K562 (cell line): ENCODE results near the gene RNH1. TPM values are rescaled to one million over a fixed set of nuclear protein-coding genes. Genes with fewer than 3 reads are reported as not detected.
A peak's percentile ranks its signal among the peaks of the same experiment; 100 is the strongest.

ENCODE experiments used
- ARID1B ChIP-seq: fragments of 450-650 bp; IDR thresholded peaks from 2 replicates; pipeline ENCODE4 v1.6.1; 2016; ENCODE audit warnings: antibody characterized with exemption, mild to moderate bottlenecking, inconsistent platforms
- HNRNPUL1 ChIP-seq: fragments of 200-400 bp; formaldehyde crosslinking; IDR thresholded peaks from 2 replicates; pipeline ENCODE4 v1.6.1; 2017; ENCODE audit warnings: low read length
- HSF4 ChIP-seq: fragments of 250-450 bp; sonication (Bioruptor Pico); IDR thresholded peaks from 2 replicates; pipeline ENCODE4 v2.1.2; 2022; ENCODE audit warnings: mild to moderate bottlenecking, moderate library complexity, borderline replicate concordance
- RBM25 ChIP-seq: fragments of 200-400 bp; formaldehyde crosslinking; IDR thresholded peaks from 2 replicates; pipeline ENCODE4 v1.6.1; 2018; ENCODE audit warnings: low read length, low read depth, moderate library complexity; ENCODE audit not compliant: severe bottlenecking
- SPI1 ChIP-seq: IDR thresholded peaks from 2 replicates; pipeline ENCODE4 v1.6.1; 2011; ENCODE audit warnings: low read depth, low read length, control low read depth, borderline replicate concordance
- ZNF174 ChIP-seq: fragments of 250-450 bp; sonication (Bioruptor Pico); IDR thresholded peaks from 2 replicates; pipeline ENCODE4 v1.4.0; 2020; ENCODE audit warnings: mild to moderate bottlenecking
- ZNF766 ChIP-seq: fragments of 200-800 bp; sonication (Bioruptor generic); conservative IDR thresholded peaks from 2 replicates; pipeline ENCODE4 v1.6.1; 2016; ENCODE audit warnings: missing genetic modification characterization, missing compliant biosample characterization
- polyA plus RNA-seq, 8 experiments: library from polyadenylated mRNA; depleted of rRNA in 4 of 8; stranded (reverse) in 5 of 8; unstranded in 3 of 8; fragments of >200 nt; fragmentation: Nextera tagmentation in 2 of 8; fragmentation: Illumina TruSeq in 1 of 8; extraction: Ambion mirVana in 2 of 8; extraction: Trizol in 1 of 8; gene quantifications; 2 replicates each; pipeline versions ENCODE4 v1.2.1 to v1.2.3, GENCODE V29; 2011 to 2014; ENCODE audit warnings: inconsistent platforms in 1 of 8, missing spikeins in 1 of 8
- total RNA-seq, 7 experiments: library from RNA; depleted of rRNA in 6 of 7; stranded (reverse); fragments of >200 nt in 6 of 7; fragmentation: Illumina TruSeq in 2 of 7; extraction: Trizol in 2 of 7; gene quantifications; 2 replicates each; pipeline versions ENCODE4 v1.2.1 to v1.2.3, GENCODE V29; 2011 to 2021; ENCODE audit warnings: low replicate concordance in 1 of 7
- TF ChIP-seq, protein P1 (sequence below), 3 experiments: IDR thresholded peaks in 2 of 3; conservative IDR thresholded peaks in 1 of 3; 2 replicates each; pipeline ENCODE4 v1.5.1; 2011 to 2012; ENCODE audit warnings: low read length in 3 of 3, mild to moderate bottlenecking in 3 of 3, control low read depth in 2 of 3, improper control_type of control experiment in 1 of 3, inconsistent platforms in 1 of 3, low read depth in 1 of 3, mixed read lengths in 1 of 3, moderate library complexity in 1 of 3; ENCODE audit not compliant: insufficient read depth in 2 of 3
- TF ChIP-seq, protein P2 (sequence below): fragments of 250-450 bp; sonication (Bioruptor Pico); IDR thresholded peaks from 2 replicates; pipeline ENCODE4 v1.5.0; 2020; ENCODE audit warnings: mild to moderate bottlenecking
- TF ChIP-seq, protein P3 (sequence below): fragments of 450-650 bp; conservative IDR thresholded peaks from 2 replicates; pipeline ENCODE4 v1.6.1; 2016; ENCODE audit warnings: missing genetic modification characterization, low read depth, mild to moderate bottlenecking, missing compliant biosample characterization, moderate library complexity
- TF ChIP-seq, protein P4 (sequence below): sonication (generic); formaldehyde crosslinking; IDR thresholded peaks from 2 replicates; pipeline ENCODE4 v1.8.0; 2022; ENCODE audit warnings: mild to moderate bottlenecking, missing genetic modification reagents, borderline replicate concordance

The RNH1 gene
- total and polyA plus RNA-seq, 9 of the 15 experiments (the other 6 are each of a cell fraction or from before 2014, with no cell fraction given) = 2.5 to 160 (median 44.3) TPM

DNA sequence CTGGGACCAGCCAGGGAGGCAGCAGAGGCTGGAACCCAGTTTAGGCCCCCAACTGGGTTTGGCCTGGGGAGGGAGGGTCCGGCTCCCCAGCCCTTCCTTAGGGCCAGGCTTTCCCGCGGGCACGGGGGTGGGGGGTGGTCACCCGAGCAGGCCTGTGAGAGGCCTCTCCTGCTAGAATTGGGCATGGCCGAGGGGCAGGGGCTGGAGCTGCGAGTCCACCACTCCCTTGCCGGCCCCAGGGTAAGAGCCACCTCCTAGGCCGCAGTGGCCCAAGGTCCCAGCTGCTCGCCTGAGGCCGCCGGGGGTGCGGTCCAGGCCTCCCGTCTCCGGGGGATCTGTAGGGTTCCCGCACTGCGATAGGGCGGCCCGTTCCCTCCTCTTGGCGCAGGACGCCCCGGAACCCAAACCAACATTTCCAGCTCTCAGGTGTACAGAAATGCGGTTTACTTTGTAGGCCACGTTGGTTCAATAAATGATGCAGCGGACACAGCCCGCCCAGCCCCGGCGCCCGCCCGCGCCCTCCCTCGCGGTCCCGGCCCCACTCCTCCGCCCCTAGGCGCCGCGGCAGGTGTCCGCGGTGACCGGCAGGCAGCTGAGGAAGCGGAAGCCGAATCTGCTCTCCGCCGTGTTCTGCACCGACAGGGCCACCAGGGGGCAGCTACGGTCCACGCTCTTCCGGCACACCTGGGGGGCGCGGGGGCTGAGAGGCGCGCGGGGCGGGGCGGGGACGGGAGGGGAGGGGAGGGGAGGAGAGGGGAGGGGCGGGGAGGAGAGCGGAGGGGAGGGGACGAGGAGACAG, 47.6 kb upstream of the RNH1 start (continued):
- TF ChIP-seq, protein P1, sequence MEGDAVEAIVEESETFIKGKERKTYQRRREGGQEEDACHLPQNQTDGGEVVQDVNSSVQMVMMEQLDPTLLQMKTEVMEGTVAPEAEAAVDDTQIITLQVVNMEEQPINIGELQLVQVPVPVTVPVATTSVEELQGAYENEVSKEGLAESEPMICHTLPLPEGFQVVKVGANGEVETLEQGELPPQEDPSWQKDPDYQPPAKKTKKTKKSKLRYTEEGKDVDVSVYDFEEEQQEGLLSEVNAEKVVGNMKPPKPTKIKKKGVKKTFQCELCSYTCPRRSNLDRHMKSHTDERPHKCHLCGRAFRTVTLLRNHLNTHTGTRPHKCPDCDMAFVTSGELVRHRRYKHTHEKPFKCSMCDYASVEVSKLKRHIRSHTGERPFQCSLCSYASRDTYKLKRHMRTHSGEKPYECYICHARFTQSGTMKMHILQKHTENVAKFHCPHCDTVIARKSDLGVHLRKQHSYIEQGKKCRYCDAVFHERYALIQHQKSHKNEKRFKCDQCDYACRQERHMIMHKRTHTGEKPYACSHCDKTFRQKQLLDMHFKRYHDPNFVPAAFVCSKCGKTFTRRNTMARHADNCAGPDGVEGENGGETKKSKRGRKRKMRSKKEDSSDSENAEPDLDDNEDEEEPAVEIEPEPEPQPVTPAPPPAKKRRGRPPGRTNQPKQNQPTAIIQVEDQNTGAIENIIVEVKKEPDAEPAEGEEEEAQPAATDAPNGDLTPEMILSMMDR (IDR thresholded peaks at IDR 0.05 in 2 of 3, conservative IDR thresholded peaks at IDR 0.05 in 1 of 3; ENCODE audit: insufficient read depth in 2 of 3, low read depth in 1 of 3, low read length in 3 of 3) = peak in 2 of 3 experiments; percentile 62 to 74; a peak in 5 of 6 replicates
- no peak for TF ChIP-seq ARID1B
- peak; percentile 49; the same call in 1 of the 2 replicates for TF ChIP-seq SPI1
- TF ChIP-seq, protein P2, sequence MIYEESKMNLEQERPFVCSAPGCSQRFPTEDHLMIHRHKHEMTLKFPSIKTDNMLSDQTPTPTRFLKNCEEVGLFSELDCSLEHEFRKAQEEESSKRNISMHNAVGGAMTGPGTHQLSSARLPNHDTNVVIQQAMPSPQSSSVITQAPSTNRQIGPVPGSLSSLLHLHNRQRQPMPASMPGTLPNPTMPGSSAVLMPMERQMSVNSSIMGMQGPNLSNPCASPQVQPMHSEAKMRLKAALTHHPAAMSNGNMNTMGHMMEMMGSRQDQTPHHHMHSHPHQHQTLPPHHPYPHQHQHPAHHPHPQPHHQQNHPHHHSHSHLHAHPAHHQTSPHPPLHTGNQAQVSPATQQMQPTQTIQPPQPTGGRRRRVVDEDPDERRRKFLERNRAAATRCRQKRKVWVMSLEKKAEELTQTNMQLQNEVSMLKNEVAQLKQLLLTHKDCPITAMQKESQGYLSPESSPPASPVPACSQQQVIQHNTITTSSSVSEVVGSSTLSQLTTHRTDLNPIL = no peak
- no peak for TF ChIP-seq HSF4
- TF ChIP-seq, protein P3, sequence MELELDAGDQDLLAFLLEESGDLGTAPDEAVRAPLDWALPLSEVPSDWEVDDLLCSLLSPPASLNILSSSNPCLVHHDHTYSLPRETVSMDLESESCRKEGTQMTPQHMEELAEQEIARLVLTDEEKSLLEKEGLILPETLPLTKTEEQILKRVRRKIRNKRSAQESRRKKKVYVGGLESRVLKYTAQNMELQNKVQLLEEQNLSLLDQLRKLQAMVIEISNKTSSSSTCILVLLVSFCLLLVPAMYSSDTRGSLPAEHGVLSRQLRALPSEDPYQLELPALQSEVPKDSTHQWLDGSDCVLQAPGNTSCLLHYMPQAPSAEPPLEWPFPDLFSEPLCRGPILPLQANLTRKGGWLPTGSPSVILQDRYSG (tag) = no peak
- TF ChIP-seq ZNF766 (CRISPR knock-in tag) = no peak
- TF ChIP-seq HNRNPUL1 = no peak
- no peak for TF ChIP-seq ZNF174 (CRISPR knock-in tag)
- TF ChIP-seq RBM25 = no peak
- TF ChIP-seq, protein P4, sequence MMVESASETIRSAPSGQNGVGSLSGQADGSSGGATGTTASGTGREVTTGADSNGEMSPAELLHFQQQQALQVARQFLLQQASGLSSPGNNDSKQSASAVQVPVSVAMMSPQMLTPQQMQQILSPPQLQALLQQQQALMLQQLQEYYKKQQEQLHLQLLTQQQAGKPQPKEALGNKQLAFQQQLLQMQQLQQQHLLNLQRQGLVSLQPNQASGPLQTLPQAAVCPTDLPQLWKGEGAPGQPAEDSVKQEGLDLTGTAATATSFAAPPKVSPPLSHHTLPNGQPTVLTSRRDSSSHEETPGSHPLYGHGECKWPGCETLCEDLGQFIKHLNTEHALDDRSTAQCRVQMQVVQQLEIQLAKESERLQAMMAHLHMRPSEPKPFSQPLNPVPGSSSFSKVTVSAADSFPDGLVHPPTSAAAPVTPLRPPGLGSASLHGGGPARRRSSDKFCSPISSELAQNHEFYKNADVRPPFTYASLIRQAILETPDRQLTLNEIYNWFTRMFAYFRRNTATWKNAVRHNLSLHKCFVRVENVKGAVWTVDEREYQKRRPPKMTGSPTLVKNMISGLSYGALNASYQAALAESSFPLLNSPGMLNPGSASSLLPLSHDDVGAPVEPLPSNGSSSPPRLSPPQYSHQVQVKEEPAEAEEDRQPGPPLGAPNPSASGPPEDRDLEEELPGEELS = no peak
